ENCODE results near the gene SORCS3. TPM values are rescaled to one million over a fixed set of nuclear protein-coding genes. Genes with fewer than 3 reads are reported as not detected.

The SORCS3 gene
- polyA plus RNA-seq, 1 donor = not detected

DNA sequence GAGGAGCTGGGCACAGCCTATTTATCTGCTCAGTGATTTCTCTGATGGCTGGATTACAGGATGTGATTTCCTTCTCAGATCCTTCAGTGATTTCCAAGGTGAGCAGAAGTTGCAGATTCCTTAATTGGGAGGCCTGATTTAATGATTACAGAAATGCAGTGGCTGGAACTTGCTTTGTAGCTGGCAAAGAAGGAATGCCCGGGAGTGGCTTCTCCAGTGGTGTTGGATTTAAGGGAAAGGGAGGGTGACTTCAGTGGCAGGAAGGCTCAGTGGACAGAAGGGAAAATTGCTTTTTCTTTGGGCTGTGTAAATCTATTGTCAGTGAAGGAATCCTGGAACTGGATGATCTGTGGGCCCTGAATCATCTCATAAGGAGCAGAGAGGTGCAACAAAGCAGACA, 5.1 kb downstream of the SORCS3 start:
- no peak for DNase-seq

GRCh38 chr10:104648421-104648820, 7.3 kb downstream of the SORCS3 start:
- no peak for DNase-seq

DNA sequence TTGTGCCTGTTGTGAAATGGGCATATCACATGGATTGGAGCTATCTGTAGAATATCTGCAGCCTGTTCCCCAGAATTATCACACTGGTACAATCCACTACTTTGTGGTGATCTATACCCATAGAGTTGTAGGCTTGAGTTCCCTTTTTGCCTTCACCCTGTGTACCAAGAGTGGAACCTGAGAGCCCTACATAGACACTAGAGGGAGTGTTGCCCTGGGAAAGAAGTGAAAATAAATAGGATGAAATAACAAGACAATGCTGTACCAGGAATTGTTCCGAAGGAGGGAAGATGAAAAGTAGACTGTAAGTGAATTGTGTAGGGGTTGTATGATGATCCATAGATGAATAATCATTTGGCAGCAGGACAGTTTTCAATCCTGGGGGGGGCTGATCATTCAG, 9.0 kb downstream of the SORCS3 start:
- no peak for DNase-seq

DNA sequence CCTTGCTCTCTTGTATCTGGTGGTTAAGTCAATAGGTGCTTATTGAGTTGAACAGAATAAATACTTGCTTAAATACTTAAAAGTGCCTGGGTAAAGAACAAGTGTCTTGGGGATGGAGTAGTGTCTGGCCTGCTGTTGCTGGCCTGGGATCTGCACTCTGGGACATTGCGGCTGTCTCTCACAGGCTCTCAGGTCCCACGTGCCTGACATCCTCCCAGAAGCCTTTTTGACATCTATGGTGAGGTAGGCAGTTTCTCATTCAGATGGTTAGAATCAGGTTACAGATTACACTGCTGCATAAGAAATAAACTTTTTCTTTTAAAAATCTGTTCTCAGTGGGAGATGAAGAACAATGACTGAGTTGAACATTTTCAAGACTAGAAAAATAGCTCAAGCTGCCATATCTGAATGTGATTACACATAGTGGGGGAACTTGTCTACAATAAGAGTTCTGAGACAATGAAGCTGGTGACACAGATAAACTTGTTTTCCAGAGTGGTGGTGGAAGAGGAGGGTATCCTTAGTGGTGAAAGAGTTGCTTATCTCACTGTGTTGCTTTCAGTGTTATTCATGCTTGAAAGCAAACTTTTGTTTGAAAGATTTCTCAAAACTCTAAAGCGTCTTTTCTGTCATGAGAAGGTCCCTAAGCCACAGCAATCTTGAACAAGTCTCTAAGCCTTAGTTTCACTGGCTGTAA, 9.7 kb downstream of the SORCS3 start:
- DNase-seq = no peak

- DNase-seq = no peak
Measured at GRCh38 chr10:104657036-104657435, 15.9 kb downstream of the SORCS3 start.

- DNase-seq = no peak
Measured at GRCh38 chr10:104657457-104657856, 16.4 kb downstream of the SORCS3 start.

GRCh38 chr10:104658067-104658466, 17.0 kb downstream of the SORCS3 start:
- no peak for DNase-seq

DNA sequence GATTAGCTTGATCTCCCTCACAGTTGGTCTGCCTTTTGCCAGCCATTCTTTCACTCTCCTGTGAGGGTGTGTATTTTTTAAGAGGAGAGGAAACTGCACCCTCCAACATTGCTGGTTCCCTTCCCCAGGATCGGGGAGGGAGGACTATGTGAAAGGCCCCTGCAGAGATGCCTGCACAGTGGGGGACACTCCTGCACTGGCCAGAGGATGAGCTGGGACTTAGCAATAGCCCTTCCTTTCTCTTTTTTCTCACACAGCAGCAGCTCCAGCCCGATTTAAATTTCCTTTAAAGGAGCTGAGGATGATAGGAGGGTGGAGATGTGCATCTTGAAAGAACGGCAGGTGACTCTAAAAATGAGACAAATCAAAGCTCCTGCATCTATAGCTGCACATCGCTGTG, 18.7 kb downstream of the SORCS3 start:
- DNase-seq = no peak

DNA sequence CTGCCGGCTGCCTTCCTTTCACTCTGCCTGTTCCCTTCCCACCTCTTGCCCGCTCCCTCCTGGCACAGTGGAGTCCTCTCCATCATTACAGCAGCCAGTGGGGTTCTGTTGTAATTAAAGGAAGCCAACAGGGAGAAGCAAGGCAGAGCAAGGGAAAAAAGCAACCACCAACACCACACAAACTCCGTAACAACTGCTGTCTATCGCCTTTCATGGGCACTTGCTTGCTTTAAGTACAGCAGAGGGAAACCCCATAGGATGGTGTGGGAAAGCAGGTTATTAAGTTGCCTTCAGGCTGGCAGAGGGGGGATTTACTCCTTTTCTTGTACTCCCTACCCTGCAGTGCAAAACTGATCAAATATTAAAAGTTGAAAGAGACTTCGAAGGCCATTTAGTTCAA, 22.0 kb downstream of the SORCS3 start:
- no peak for DNase-seq

DNA sequence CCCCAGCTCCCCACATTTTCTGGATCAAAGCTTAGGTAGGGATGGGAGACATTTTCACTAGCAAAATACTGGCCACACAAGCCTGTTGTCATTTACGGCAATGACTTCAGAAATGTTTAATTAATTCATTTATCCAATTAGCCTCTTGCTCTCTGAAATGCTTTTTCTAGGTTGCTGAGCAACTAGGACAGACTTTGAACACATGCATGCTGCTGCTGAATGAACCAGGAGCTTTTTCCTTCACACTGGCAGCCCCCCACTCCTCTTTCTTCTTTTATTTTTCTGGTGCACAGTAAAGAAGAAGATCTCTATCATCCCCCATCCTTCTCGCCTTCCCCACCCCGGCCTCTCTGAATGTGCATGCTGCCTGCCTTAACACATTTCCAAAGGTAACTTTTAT, 22.5 kb downstream of the SORCS3 start:
- DNase-seq = no peak

- no peak for DNase-seq
Measured at GRCh38 chr10:104664205-104664604, 23.1 kb downstream of the SORCS3 start.

DNA sequence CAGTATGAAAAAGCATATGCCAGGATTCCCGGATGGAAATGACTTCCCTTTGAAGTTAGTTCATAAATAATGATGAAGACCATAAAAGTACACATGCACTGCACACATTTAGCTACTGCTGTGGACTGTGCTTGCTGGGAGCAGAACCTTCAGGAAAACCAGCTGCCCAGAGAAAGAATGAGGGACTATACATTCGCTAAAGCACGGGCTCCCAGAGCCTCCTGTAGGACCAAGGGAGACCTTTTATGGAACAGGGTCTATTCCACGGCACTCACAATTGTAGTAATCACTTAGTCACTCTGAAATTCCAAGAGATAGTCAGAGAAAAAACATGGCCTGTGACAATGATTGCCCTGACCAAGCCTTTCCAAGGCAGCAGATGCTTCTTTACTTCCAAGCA, 24.1 kb downstream of the SORCS3 start:
- no peak for DNase-seq

GRCh38 chr10:104666106-104666505, 25.0 kb downstream of the SORCS3 start:
- no peak for DNase-seq

DNA sequence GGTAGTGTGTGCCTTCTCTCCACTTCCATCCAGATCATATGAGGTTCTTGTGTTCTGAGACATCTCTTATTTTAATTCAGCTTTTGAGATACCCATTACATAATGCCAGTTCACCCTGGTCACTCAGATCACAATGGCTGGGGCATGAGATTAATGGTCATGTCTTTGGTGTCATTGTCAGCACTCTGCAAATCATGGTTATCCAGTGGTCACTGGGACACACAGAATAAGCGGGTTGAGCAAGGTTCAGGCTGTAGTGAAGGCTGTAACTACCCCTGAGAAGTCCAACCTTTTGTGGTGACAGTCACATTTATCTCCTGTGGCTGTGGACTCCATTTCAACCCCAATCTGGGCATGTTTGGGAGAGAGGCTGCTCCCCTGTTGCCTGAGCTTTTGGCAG, 35.8 kb downstream of the SORCS3 start:
- no peak for DNase-seq

DNA sequence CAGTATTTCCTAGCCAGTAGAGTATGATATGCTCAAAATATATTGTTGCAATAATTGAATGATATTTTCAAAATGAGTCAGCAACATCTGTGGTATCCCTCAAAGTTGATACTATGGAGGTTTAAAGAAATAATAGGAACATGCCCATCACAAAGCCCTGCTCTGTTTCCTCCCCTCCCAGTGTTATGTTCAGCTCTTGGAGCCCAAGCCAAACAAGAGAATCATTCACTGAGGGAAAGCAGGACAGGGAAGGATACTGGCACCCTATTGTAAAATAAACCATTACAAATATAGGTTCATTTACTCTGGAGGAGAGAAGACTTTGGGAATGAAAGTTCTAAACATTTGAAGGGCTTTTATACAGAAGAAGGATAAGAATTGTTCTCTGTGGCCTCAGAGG, 37.6 kb downstream of the SORCS3 start:
- no peak for DNase-seq

DNA sequence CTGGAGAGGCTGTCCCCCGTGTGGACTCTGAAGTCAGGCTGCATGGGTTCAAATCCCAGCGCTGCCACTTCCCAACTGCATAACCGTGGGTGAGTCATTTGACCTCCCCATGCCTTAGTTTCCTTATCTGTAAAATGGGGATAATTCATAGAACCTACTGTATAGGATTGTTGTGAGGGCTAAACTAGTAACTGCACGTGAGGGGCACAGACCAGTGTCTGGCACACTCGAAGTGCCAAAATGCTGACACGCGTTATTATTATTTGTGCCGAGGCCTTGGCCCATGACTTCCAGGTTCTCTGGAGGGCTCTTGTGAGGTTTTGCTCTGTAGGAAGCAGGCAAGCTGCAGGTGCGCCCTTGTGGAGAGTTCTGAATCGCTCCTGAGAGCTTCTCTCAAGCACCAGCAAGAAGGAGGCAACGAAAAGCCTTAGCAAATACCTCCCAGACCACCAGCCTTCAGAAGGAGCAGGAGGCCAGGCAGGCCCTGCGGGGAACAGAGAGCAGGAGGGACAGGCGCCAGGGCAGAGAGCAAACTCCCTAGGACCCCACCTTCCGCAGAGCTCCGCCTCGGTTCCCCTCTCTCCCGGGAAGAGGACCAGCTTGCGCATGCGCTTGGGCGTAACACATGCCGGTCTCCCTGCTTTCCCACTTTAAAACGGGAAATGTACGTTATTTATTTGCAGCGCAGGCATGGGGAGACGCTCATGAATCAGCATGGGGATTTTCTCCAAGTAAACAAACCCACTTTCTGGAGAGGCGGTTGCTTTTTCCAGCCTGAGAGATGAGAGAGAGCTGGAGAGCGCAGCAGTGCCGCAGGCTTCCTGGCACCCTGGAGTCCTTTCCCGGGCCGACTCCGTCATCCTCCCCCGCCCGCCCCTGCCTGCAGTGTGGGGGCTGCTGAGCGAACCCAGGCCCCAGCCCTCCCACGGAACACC, 39.6 kb downstream of the SORCS3 start:
- peak; percentile 5 for DNase-seq

DNA sequence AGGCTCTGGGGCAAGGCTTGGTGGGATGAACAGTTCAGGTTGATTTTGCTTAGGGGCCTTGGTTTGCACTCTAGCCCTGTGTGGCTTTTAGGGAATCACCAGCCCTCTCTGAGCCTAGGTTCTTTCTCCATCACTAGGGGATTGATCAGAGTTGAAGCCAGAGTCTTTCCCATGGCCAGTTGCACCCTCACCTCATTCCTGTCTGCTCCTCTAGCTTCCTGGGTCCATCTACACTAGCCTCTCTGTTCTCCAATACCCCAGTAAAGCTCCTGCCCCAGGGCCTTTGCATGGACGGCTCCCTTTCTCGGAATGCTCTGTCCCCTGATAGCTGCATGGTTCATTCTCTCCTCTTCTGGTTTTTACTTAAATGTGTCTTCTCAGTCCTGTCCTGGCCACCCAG, 40.4 kb downstream of the SORCS3 start:
- no peak for DNase-seq

DNA sequence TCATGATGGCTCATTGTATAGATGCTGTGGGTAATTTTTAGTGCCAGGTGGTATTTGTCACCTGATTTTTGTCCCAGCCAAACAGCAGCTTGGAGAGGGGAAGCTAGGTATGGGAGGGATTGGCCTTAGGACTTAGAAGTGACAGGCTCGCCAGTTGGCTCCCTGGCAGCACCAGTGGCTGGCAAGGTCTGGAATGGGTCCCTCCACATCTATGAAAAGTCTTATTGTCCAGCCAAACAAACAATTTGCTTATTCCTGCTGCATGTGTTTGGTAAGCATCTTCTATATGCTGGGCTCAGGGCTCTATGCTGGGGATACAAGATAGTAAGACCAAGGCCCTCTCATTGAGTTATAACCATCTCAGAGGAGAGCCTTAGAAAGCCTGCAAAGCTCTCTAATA, 42.5 kb downstream of the SORCS3 start:
- DNase-seq = no peak

DNA sequence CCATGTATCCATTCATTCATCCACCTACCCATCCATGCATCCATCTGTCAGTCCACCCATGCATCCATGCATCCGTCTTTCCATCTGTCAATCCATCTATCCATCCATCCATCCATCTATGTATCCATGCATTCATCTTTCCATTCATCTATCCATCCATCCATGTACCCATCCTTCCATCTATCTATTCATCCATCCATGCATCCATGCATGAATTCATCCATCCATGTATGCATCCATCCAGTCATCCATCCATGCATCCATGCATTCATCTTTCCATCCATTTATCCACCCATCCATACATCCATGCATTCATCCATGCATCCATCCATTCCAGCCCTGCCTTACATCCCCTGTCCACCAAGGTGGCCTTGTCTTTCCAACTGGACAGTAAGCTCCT, 45.7 kb downstream of the SORCS3 start:
- no peak for DNase-seq

DNA sequence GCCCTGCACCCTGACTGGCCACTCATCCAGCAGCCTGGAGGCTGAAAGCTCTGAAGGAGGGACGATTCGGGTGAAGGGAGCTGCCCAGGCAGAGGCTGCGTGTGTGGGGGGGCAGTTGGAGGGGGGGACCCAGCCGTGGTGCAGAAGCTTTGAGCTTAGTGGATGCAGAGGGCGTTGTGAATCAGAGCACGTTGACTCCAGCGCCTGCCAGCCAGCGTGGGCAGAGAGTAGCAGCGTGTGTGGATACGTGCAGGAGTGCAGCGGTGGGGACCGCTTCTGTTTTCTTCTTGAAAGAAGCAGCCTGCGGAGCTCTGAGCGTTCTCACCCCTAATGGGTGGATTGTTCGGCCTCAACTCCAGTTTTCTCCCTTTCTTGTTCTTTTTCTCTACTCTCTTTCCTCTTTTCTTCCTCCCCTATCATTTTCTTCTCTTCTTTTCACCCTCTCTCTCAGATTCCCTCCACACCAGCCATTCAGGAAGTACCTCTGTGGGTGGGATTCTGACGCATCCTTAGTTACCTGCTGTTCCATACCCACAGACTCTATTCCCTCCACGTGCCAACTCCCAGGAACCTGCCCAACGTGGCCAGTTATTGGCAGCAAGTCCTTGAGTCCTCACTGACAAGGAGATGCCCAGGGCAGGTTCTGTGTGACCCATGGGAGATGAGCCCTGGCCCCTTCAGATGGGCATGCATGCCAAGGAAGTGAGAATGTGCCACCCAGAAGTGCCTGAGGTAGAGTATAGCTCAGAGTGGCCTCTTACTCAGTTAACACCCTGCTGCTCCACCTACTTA, 47.4 kb downstream of the SORCS3 start:
- DNase-seq = no peak

- no peak for DNase-seq
Measured at GRCh38 chr10:104689105-104689504, 48.0 kb downstream of the SORCS3 start.

DNA sequence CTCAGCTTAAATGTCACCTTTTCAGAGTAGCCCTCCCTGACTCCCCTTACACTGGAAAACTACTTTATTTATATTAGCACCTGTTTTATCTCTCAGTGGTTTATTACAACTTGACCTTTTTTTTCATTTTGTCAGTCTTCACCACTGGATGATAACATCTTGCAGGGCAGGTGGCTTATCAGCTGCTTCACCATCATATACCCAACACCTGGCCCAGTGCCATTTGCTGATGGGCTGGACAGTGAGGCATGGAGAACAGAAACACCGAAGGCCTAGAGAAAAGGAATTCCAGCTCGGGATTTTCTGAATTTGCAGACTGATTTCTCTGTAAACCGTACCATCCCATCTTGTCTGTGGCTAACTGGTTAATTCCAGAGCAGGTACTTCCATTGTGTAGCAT, 48.5 kb downstream of the SORCS3 start:
- no peak for DNase-seq

- DNase-seq = no peak
Measured at GRCh38 chr10:104690101-104690500, 49.0 kb downstream of the SORCS3 start.

Data from hindlimb muscle (tissue), 1 donor.